HEK293 (cell line): ENCODE results near the gene P4HA1.
A peak's percentile ranks its signal among the peaks of the same experiment; 100 is the strongest.

Source experiments
- CTCF ChIA-PET: fragments of 350-600 bp; formaldehyde crosslinking; extraction: SDS; loops from one replicate; lab custom pipeline; 2021; ENCODE audit warnings: antibody characterized with exemption; lab: Yijun Ruan, JAX
- POLR2A ChIA-PET: fragments of 300-600 bp; formaldehyde crosslinking; extraction: SDS; loops from one replicate; lab custom pipeline; 2020; ENCODE audit warnings: antibody characterized with exemption, inconsistent platforms; lab: Yijun Ruan, JAX
- H3K27ac ChIP-seq: fragments of 200-500 bp; sonication (Bioruptor generic); 2 replicates; pipeline ENCODE4 v1.5.1; 2014; ENCODE audit warnings: low read depth, low read length, control low read depth, inconsistent platforms; ENCODE audit errors: extremely low read depth
- H3K36me3 ChIP-seq, 2 experiments: fragments of 200-500 bp in 1 of 2; sonication (Bioruptor generic) in 1 of 2; 1 replicate in 1 of 2; 2 replicates in 1 of 2; pipeline ENCODE4 v1.5.1; 2014 to 2017; ENCODE audit warnings: inconsistent platforms in 2 of 2, low read length in 2 of 2; ENCODE audit not compliant: control insufficient read depth in 2 of 2, insufficient read depth in 1 of 2
- H3K4me1 ChIP-seq: fragments of 200-500 bp; sonication (Bioruptor generic); 2 replicates; pipeline ENCODE4 v1.5.1; 2014; ENCODE audit warnings: mild to moderate bottlenecking, low read length, inconsistent platforms; ENCODE audit not compliant: control insufficient read depth, insufficient read depth
- H3K4me3 ChIP-seq: 2 replicates; pipeline ENCODE4 v1.5.1; 2011; ENCODE audit warnings: low read depth, mild to moderate bottlenecking, control low read depth, low read length, moderate library complexity
- H3K9me3 ChIP-seq: fragments of 200-500 bp; sonication (Bioruptor generic); 2 replicates; pipeline ENCODE4 v1.5.1; 2014; ENCODE audit warnings: low read depth, low read length, inconsistent platforms; ENCODE audit not compliant: control insufficient read depth, insufficient read depth
- GLIS2 ChIP-seq: fragments of 450-650 bp; formaldehyde crosslinking; IDR thresholded peaks from 2 replicates; pipeline ENCODE4 v1.5.1; 2016; ENCODE audit warnings: missing biosample characterization, missing genetic modification characterization
- PRDM1 ChIP-seq: fragments of 450-650 bp; formaldehyde crosslinking; IDR thresholded peaks from 2 replicates; pipeline ENCODE4; 2016; ENCODE audit warnings: missing biosample characterization, missing genetic modification characterization
- ZFP3 ChIP-seq: fragments of 450-650 bp; formaldehyde crosslinking; IDR thresholded peaks from 2 replicates; pipeline ENCODE4 v1.5.1; 2016; ENCODE audit warnings: low read depth, missing biosample characterization, missing genetic modification characterization
- ZFP41 ChIP-seq: fragments of 450-650 bp; formaldehyde crosslinking; IDR thresholded peaks from 2 replicates; pipeline ENCODE4 v1.5.1; 2016; ENCODE audit warnings: missing biosample characterization, missing genetic modification characterization, borderline replicate concordance
- ZFP69B ChIP-seq: fragments of 450-650 bp; formaldehyde crosslinking; IDR thresholded peaks from 2 replicates; pipeline ENCODE4 v1.5.1; 2016; ENCODE audit warnings: missing biosample characterization, missing genetic modification characterization
- ZNF121 ChIP-seq: fragments of 450-650 bp; formaldehyde crosslinking; IDR thresholded peaks from 2 replicates; pipeline ENCODE4 v1.5.1; 2016; ENCODE audit warnings: missing biosample characterization, missing genetic modification characterization
- ZNF16 ChIP-seq: fragments of 450-650 bp; formaldehyde crosslinking; IDR thresholded peaks from 2 replicates; pipeline ENCODE4 v1.5.1; 2016; ENCODE audit warnings: low read depth, missing biosample characterization, missing genetic modification characterization
- ZNF214 ChIP-seq: fragments of 450-650 bp; formaldehyde crosslinking; IDR thresholded peaks from 2 replicates; pipeline ENCODE4 v1.5.1; 2017; ENCODE audit warnings: missing biosample characterization, mild to moderate bottlenecking, missing genetic modification characterization, borderline replicate concordance
- ZNF23 ChIP-seq: fragments of 450-650 bp; formaldehyde crosslinking; IDR thresholded peaks from 2 replicates; pipeline ENCODE4 v1.5.1; 2016; ENCODE audit warnings: missing biosample characterization, missing genetic modification characterization, borderline replicate concordance
- ZNF239 ChIP-seq: fragments of 450-650 bp; formaldehyde crosslinking; IDR thresholded peaks from 2 replicates; pipeline ENCODE4 v1.5.1; 2016; ENCODE audit warnings: missing biosample characterization, missing genetic modification characterization
- ZNF266 ChIP-seq: fragments of 450-650 bp; formaldehyde crosslinking; IDR thresholded peaks from 2 replicates; pipeline ENCODE4 v1.5.1; 2016; ENCODE audit warnings: missing biosample characterization, missing genetic modification characterization, low read depth
- ZNF596 ChIP-seq: fragments of 450-650 bp; IDR thresholded peaks from 2 replicates; pipeline ENCODE4 v1.5.0; 2018; ENCODE audit warnings: missing biosample characterization, mild to moderate bottlenecking, missing genetic modification characterization, moderate library complexity
- ZNF626 ChIP-seq: fragments of 450-650 bp; sonication (Bioruptor Pico); formaldehyde crosslinking; IDR thresholded peaks from 2 replicates; pipeline ENCODE4 v1.5.1; 2018; ENCODE audit warnings: missing biosample characterization, missing genetic modification characterization, inconsistent platforms
- ZNF76 ChIP-seq: fragments of 450-650 bp; formaldehyde crosslinking; IDR thresholded peaks from 2 replicates; pipeline ENCODE4; 2016; ENCODE audit warnings: low read depth, missing biosample characterization, missing genetic modification characterization, borderline replicate concordance
- ZSCAN23 ChIP-seq: fragments of 450-650 bp; formaldehyde crosslinking; IDR thresholded peaks from 2 replicates; pipeline ENCODE4 v1.5.1; 2016; ENCODE audit warnings: missing biosample characterization, missing genetic modification characterization
- TF ChIP-seq, protein P1 (sequence below): fragments of 450-650 bp; formaldehyde crosslinking; IDR thresholded peaks from 2 replicates; pipeline ENCODE4 v1.5.1; 2016; ENCODE audit warnings: missing biosample characterization, missing genetic modification characterization, low read depth
- TF ChIP-seq, protein P2 (sequence below): fragments of 450-650 bp; formaldehyde crosslinking; IDR thresholded peaks from 2 replicates; pipeline ENCODE4 v1.5.1; 2016; ENCODE audit warnings: missing biosample characterization, missing genetic modification characterization, low read depth
- TF ChIP-seq, protein P3 (sequence below): fragments of 450-650 bp; formaldehyde crosslinking; IDR thresholded peaks from 2 replicates; pipeline ENCODE4 v1.5.1; 2017; ENCODE audit warnings: missing biosample characterization, missing genetic modification characterization
- TF ChIP-seq, protein P4 (sequence below): fragments of 450-650 bp; formaldehyde crosslinking; IDR thresholded peaks from 2 replicates; pipeline ENCODE4 v1.5.1; 2016; ENCODE audit warnings: missing biosample characterization, missing genetic modification characterization

P4HA1 gene

DNA sequence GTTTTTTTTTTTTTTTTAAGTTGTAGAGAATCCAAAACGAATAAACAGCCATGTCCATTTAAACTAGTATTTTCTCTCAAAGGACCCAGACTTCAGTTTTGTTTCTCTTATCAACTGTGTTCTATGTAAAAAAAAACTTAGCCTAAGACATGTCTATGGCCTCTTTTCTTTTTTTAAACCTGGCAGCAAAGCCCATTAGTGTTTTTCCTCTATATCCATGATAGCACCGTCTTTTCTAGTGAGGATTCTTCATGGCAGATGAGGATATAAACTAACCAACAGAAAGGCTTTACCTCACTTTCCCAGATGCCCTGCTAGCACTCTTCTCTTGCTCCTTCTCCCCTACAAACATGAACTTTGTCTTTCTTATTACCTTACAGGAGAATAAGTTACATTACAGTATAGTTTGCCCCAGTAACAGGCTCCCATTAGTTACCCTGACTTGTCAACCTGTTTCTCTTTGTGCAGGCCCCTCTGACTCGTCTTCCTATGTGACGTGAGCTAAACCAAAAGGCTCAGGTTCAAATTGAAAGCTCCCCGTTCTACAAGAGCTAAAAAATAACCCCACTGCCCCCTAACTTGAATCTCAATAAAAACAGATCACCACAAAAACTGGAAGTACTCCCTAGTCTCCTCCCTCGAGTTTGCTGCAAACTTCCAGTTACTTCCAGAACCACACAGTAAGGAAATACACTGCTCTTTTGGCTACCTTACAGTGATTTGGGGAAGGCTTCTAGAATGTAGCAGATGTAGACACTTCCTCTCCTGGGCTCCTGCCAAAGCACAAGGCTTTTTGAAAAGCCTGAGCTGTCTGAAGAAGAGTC lies 20.1 kb downstream of the P4HA1 start (continued):
- TF ChIP-seq, protein P1, sequence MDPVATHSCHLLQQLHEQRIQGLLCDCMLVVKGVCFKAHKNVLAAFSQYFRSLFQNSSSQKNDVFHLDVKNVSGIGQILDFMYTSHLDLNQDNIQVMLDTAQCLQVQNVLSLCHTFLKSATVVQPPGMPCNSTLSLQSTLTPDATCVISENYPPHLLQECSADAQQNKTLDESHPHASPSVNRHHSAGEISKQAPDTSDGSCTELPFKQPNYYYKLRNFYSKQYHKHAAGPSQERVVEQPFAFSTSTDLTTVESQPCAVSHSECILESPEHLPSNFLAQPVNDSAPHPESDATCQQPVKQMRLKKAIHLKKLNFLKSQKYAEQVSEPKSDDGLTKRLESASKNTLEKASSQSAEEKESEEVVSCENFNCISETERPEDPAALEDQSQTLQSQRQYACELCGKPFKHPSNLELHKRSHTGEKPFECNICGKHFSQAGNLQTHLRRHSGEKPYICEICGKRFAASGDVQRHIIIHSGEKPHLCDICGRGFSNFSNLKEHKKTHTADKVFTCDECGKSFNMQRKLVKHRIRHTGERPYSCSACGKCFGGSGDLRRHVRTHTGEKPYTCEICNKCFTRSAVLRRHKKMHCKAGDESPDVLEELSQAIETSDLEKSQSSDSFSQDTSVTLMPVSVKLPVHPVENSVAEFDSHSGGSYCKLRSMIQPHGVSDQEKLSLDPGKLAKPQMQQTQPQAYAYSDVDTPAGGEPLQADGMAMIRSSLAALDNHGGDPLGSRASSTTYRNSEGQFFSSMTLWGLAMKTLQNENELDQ (tag by site-specific recombination), result no peak
- TF ChIP-seq, protein P2, sequence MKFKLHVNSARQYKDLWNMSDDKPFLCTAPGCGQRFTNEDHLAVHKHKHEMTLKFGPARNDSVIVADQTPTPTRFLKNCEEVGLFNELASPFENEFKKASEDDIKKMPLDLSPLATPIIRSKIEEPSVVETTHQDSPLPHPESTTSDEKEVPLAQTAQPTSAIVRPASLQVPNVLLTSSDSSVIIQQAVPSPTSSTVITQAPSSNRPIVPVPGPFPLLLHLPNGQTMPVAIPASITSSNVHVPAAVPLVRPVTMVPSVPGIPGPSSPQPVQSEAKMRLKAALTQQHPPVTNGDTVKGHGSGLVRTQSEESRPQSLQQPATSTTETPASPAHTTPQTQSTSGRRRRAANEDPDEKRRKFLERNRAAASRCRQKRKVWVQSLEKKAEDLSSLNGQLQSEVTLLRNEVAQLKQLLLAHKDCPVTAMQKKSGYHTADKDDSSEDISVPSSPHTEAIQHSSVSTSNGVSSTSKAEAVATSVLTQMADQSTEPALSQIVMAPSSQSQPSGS (tag by site-specific recombination), result no peak

DNA sequence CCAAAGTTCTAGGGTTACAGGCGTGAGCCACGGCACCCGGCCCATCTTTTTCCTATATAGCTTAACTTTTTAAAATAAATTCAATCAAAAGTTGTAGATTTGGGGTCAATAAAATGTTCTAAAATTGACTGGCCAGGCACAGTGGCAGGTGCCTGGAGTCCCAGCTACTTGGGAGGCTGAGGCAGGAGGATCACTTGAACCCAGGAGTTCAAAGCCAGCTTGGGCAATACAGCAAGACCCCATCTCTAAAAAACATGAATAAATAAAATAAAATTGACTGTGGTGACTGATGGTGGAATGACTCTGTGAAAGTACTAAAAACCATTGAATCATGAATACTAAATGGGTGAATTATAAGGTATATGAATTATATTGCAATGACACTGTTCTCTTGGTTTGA lies 20.8 kb downstream of the P4HA1 start:
- ChIA-PET CTCF (no interaction called here), POLR2A (no interaction called here)
- Histone ChIP-seq H3K4me3 (no peak overlapping the region), H3K36me3 (peaks cover 22 to 46% of the 10 kb centered on the region in 2 experiments), H3K27ac (no peak overlapping the region), H3K9me3 (no peaks in the 10 kb centered on the region), H3K4me1 (no peaks in the 10 kb centered on the region)
- TF ChIP-seq ZNF266 (tag by site-specific recombination), result no peak
- 0 out of 2 replicates have a peak, but pooled peaks have one; percentile 30 for TF ChIP-seq ZNF121 (tag by site-specific recombination)

DNA sequence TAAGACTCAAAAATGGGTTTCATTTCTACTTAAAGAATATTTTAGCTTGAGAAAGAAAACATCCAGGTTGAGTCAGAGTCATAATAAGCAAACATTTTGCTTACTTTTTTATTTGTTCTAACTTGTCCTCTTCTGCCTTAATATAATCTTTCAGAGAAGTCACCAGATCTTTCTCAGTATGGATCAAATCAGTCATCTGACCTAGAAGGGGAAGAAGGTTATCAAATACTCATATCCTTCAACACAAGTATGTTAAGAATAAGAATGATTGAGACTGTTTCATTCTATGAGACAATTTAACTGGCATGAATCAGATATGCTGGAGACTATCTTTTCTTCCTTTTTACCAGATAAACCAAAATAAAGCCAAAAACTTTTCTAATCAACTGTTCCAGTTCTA lies 23.0 kb downstream of the P4HA1 start:
- Histone ChIP-seq H3K4me3 (no peak overlapping the region), H3K4me1 (no peaks in the 10 kb centered on the region), H3K9me3 (no peaks in the 10 kb centered on the region), H3K36me3 (peaks cover 25 to 57% of the 10 kb centered on the region in 2 experiments), H3K27ac (no peak overlapping the region)
- TF ChIP-seq, protein P3, sequence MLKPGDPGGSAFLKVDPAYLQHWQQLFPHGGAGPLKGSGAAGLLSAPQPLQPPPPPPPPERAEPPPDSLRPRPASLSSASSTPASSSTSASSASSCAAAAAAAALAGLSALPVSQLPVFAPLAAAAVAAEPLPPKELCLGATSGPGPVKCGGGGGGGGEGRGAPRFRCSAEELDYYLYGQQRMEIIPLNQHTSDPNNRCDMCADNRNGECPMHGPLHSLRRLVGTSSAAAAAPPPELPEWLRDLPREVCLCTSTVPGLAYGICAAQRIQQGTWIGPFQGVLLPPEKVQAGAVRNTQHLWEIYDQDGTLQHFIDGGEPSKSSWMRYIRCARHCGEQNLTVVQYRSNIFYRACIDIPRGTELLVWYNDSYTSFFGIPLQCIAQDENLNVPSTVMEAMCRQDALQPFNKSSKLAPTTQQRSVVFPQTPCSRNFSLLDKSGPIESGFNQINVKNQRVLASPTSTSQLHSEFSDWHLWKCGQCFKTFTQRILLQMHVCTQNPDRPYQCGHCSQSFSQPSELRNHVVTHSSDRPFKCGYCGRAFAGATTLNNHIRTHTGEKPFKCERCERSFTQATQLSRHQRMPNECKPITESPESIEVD (tag by site-specific recombination), result no peak
- TF ChIP-seq ZFP3 (tag by site-specific recombination) (no peak), ZNF16 (tag by site-specific recombination) (no peak), ZNF76 (tag by site-specific recombination) (no peak), ZNF596 (no peak), ZFP41 (tag by site-specific recombination) (no peak), PRDM1 (tag by site-specific recombination) (no peak), ZSCAN23 (no peak), ZNF626 (tag by site-specific recombination) (no peak), ZNF239 (tag by site-specific recombination) (no peak), GLIS2 (tag by site-specific recombination) (no peak), ZFP69B (tag by site-specific recombination) (no peak), ZNF214 (tag by site-specific recombination) (no peak), ZNF23 (tag by site-specific recombination) (no peak)
- TF ChIP-seq, protein P4, sequence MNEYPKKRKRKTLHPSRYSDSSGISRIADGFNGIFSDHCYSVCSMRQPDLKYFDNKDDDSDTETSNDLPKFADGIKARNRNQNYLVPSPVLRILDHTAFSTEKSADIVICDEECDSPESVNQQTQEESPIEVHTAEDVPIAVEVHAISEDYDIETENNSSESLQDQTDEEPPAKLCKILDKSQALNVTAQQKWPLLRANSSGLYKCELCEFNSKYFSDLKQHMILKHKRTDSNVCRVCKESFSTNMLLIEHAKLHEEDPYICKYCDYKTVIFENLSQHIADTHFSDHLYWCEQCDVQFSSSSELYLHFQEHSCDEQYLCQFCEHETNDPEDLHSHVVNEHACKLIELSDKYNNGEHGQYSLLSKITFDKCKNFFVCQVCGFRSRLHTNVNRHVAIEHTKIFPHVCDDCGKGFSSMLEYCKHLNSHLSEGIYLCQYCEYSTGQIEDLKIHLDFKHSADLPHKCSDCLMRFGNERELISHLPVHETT (tag by site-specific recombination), result no peak
- POLR2A ChIA-PET, result interaction anchor here (0.7 kb wide), 1 partner anchor 183 kb away, joined by 5 read pairs; no protein-coding TSS in a partner anchor
- CTCF ChIA-PET, result no interaction called here
